Activated CD4-positive, CD25-positive, alpha-beta regulatory T cell treated with anti-CD3 and anti-CD28 coated beads, Interleukin-2, amount 50 U/mL, for 16 hours (primary cell): ENCODE measurements around the gene DLST.
A peak's percentile ranks its signal among the peaks of the same experiment; 100 is the strongest.

Source experiments
- DNase-seq: peaks from one replicate; pipeline ENCODE4 v3.0.0-alpha.2; 2020; ENCODE audit warnings: low read depth, low spot score

The DLST gene

DNA sequence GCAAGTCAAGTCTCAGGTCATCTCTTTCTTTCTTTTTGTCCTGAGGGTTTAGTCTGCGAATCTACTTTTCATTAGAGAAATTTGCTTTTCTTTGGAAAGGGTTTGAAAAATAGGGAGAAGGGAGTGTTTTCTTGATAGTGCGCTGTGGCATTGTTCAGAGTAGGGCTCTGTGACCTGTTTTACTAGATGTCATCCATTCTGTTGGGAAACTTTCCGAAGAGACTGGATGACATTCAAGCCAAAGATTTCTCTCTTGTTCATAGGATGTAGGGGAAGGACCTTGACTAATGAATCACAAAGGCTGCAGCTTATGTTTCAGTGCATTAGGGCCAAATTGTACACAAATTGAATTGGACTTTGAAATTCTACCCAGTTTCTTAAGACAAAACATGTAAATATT, 14.7 kb downstream of the DLST start:
- DNase-seq, result no peak

DNA sequence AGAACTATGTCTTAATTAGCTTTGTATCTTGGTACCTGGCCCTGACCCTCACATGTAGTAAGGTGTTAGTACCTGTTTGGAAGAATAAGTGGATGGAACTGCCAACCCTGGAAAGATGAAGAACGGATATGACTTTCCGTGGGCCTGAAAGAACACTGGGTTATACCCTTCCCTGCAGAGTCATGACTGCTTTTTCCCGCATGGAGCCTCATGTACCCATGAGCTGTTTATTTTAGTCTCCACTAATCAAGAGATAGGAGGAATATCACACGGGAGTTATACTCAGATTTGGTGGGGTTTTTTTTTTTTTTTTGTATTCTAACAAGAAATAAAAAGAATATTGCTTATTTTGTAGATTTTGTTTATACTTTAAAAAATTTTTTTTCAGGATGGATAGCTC, 15.9 kb downstream of the DLST start:
- DNase-seq, result no peak

DNA sequence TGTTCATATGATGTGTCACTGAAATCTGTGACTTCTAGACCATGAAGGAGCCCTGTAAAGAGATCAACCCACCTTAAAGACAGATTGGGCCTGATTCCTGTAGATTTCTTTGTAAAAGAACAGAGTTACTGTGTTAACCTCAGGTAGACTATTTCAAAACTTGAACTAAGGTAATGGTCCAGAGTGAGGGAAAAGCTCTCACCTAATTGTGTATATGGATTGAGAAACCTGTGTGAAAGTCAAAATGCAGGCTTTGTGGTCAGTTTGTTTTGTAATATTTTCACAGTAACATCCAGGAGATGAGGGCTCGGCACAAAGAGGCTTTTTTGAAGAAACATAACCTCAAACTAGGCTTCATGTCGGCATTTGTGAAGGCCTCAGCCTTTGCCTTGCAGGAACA, 16.4 kb downstream of the DLST start:
- DNase-seq, result no peak

DNA sequence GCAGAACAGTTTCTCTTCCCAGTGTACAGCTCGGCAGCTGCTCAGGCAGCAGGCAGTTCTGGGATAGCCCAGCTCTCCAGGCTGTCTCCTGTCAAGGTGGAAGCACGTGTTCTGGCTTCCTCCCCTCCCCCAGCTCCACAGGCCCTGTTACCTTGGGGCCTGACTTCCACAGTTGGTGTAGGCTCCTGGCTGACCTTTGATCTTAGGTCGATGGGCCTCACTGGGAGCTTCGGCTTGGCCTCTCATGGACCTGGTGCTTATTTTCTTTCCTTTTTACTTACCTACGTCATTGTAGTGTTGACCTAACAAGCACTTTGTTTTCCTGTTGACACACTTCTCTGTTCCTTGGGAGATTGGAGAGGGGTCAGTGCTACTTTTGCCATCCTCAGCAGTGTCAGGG, 17.0 kb downstream of the DLST start:
- DNase-seq, result no peak

DNA sequence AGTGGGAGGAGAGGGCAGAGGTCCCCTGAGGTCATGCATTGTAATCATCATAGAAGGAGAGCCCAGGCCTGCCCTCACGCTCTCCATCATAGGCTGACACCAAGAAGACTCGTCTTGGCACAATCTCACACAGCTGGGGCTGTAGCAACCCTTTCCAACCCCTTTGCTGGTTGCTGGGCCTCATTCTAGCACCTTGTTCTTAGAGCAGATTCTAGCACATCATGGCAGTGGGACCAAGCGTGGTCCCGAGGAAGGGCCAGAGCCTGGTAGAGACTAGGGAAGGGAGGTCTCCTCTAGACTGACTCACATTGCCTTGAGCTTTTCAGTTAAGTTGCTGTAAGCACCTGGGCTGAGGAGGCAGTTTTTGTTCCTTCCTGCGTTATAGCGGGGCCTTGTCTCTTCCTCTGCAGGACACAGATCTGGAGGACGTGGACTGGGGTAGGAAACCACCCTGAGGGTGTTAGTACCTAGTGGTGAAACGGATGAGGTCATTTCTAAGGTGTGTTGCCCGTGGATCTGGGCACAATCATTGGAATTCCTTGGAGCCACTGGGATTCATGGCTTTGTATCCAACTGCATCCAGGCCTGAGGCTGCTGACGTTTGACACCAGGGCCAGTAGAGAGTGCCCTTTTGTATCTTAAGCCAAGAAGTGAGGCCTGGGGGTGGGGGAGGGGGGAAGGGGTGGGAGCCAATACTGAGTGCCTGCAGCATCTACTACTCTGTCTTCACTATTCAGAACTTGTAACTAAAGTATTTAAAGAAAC, 21.4 kb downstream of the DLST start:
- DNase-seq, result no peak

DNA sequence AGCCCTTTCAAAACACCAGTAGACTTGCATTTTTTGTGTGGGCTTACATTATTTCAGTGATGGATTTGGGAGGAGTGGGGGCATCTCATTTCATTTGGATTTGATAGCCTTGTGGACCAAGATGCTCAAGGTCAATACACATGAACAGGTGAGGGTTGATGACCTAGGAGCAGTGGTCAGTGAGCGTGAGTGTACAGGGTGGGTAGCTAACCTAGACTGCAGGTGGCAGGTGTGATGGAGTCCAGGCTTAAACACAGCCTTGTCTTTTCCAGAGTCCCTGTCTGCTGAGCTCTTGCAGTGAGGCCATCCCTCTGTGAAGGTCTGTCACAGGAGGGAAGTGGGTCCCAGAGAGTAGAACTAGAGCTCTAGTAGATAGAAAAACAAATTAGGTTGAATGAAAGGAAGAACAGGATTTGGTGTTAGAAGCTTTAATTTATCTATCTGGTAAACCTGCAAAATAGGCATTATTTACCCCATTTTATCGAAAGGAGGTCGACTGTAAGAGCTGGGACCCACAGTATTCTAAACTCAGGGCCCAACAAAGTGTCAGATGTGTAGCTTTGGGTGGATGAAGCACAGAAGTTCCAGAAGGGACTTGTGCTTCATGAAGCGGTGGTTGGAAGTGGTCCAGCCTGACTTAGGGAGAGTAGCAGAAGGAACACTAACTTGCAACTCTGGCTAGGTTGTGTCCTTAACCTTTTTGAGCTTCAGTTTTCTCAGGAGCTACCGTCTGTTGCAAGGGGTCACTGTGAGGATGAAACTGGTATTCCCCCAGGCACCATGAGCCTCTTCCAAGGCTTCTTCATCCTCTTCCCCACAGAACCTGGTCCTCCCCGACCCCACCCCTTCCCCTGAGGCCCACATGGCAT, 23.2 kb downstream of the DLST start:
- no peak for DNase-seq

DNA sequence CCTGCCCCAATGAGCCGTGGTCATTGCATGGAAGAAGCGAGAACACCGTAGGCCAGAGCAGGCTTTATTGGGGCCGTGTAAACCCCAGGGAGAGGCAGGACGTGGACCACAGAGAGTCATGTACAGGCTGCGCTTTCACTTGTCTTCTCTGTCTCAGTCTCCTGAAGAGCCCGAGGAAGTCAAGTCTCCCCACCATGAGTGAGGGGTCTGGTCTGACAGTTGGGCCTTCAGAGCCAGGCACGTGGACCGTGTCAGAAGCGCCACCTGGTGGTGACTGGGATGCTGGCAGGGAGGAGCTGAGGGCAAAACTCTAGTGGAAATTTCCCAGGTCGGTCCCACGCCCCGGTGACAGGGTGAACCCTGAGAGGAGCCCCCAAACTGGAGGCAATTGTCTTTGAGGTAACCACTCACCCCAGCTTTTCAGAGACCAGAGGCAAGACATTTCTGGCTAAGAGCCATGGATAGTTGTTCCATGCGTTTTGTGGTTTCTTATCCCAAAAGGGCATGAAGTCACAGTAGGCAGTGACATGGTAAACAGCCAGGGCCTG, 24.0 kb downstream of the DLST start:
- DNase-seq, result peak; percentile 53

DNA sequence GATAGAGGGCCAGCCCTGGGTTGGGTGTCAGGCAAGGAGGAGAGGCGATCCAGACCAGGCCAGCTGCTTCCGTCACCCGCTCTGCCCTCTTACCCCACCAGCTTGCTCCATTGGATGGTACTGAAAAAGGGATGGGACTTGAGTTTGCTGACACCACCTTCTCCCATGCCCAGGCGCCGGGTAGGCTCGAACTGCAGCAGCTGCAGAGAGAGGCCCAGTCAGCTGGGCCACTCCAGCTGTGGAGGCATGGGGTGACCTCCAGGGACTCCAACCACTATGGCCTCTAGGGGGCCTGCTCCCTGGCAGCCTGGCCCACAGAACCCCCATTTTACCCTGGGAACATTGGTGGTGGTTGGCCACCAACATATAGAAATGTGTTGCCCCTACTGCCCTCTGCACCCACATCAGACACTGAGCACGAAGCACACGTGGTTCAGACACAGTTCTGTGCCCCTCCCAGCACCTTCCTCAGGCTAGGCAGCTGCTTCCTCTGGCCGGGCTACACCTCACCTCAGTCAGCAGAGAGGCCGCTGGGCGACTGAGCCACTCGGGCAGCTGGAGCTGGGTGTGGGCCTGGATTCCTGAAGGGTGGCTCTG, 25.3 kb downstream of the DLST start:
- no peak for DNase-seq

DNA sequence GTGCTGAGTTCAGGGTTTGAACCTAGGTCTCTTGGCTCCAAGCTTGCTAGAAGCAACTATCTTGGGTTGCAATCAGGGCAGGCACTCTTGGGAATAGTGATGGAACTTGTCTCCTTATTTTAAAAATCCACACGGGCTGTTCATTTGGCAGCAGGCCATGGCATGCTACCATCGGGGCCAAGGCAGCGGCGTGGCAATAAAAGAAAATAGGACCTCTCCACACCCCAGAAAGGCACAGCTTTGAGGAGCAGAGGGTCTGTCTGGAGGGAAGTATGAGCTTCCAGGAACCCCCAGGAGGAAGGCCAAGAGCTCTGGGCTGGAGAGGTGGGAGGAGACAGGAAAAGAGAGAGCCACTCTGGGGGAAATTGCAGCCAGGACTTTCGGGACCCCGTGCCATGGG, 26.0 kb downstream of the DLST start:
- no peak for DNase-seq

DNA sequence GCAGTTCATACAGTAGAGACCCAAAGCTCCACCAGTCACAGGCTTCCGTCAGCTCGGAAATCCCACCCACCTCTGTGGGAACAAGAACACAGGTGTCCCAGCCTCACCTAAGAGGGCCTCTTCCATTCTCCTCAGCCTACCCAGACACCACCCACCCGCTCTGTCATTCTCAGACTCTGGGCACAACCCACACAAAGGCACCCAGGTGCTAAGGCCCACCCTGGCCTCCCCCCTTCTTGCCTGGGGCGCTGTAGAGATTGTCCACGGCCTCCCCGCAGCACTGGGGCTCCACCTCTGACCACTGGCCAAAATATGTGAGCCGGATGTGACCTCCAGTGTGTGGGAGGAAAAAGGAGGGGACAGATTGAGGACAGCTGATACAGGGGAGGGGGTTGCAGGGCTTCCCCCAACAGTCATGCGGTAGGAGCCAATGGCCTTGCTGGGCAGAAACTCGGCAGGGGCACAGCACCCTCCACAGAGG, 27.2 kb downstream of the DLST start:
- no peak for DNase-seq

DNA sequence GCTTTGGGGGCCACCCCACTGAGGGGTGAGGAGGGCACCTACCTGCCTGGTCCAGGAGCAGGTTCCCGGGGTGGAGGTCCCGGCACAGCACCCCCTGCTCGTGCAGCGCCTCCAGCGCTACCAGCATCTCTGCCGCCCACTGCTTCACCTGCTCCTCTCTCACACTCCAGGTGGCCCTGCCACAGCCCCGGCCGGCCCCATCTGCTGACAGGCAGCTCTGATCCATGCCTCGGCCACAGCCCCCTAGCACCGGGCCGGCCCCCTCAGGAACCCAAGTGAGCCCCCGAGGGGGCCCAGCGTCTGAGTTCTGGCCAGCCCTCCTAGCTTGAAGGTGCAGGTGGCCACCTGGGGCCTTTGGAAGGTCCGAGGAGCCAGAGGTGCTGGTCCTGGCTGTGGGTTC, 27.8 kb downstream of the DLST start:
- no peak for DNase-seq

DNA sequence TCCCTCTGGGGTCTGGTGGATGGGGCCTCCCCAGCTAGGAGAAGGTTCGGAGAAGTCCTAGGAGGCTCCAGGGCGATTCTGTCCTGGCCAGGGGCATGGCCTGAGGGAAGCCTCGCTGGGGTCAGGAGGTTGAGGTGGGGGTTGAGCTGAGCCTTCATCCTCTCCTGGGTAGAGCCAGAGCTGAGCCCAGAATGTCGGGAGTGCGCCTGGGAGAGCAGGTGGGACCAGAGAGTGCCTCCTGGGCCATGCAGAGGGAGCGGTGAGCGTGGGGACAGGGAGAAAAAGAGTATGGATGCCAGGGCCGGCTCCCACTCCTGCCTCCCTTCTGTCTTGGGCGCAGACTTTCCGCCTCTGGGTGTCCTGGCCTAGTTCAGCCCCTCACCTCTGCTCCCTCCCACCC, 28.2 kb downstream of the DLST start:
- DNase-seq, result no peak

DNA sequence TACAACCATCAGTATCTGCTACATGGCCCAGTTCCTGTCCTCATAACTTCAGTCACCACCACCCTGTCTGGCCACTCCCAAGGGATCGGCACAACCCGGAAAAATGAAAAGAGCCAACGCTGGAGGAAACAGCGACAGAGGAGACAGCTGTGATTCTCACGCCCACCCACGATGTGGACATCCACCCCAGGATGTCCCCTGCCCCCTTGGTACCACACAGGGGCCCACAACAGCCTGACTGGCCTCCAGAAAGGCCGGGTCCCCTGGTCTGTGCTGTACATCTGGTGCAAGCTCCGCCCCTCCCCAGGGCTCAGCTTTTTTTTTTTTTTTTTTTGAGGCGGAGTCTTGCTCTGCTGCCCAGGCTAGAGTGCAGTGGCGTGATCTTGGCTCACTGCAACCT, 28.8 kb downstream of the DLST start:
- DNase-seq, result no peak

DNA sequence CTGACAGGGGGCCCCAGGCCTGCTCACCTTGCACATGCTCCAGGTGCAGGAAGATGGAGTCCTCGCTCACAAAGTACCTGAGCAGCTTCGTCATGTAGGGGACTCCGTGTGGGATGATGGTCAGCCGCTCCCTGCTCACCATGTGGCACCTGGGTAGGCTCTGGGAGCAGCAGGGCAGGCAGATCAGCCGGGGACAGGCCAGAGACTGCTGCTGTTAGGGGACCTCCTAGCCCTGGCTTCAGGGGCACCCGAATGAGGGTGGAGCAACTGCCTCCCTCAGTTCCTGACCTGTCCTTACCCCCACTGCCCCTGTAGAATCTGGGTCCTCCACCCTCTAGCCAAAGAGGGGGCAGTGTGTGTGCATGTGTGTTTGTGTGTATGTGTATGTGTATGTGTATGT, 29.5 kb downstream of the DLST start:
- DNase-seq, result no peak

DNA sequence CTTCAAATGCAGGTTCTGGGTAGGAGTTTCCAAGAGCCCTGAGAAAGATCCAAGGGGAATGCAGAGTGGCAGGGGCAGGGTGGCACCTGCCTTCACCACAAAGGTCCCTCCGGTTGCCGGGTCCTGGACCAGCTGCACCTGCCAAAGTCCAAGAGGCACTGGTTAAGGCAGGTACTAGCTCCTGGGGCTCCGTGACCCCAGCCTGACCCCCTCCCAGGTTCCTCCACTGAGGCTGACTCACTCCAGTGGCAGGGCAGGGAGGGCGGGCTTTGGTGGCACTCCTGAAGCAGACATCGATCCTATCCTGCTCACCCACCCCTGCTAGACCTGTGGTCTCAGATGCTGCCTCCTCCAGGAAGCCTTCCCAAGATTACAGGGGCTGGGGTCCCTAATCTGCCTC, 30.0 kb downstream of the DLST start:
- DNase-seq, result no peak

DNA sequence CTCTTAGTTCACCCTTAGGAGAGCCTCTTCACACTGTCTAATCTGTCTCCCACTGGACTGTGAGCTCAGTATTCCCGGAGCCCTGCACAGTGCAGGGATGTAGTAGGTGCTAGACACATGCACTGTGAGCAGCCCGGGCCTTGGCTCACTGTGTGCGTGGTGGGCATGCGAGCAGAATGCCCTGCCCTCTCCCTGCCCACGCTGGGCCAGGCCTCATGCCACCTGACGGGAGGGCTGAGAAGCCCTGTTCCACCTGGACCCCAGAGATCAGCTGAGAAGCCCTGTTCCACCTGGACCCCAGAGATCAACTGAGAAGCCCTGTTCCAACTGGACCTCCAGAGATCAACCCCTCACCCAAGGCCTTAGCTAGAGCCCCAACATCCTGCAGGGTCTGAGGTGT, 30.4 kb downstream of the DLST start:
- DNase-seq, result no peak

DNA sequence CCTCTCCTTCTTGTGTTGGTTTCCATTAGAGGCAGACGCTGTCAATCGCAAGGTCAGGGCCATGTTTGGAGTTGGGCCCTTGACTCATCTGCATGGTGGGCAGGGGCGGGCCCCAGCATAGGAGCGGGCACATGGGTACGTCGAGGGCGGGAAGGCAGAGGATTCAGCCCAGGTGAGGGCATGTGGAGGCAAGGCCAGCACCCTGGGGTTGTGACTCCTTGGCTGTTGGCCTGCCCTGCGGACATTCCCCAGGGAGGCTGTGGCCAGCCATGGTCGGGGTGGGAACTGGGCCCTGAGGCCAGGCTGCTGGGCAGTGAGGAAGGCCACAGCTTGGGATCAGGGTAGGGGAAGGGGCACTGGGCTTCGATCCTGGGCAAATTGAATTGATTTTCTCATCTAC, 31.1 kb downstream of the DLST start:
- DNase-seq, result no peak

DNA sequence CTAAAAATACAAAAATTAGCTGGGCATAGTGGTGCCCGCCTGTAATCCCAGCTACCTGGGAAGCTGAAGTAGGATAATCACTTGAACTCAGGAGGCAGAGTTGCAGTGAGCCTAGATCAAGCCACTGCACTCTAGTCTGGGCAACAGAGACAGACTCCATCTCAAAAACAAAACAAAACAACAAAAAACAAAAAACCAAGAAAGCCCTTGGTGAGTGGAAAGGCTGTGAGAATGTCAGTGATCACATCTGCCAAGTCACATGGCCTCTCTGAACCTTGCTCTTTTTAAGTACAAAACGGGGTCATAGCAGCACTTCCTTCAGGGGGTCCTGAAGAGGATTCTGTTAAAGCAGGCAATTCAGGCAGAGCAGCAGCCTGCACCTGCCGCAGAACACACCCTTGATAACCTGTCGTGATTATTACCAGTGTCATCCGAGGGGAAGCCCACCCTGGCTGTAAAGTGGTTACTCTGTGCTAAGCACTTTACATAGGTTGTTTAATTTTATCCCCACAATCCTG, 31.7 kb downstream of the DLST start:
- no peak for DNase-seq

DNA sequence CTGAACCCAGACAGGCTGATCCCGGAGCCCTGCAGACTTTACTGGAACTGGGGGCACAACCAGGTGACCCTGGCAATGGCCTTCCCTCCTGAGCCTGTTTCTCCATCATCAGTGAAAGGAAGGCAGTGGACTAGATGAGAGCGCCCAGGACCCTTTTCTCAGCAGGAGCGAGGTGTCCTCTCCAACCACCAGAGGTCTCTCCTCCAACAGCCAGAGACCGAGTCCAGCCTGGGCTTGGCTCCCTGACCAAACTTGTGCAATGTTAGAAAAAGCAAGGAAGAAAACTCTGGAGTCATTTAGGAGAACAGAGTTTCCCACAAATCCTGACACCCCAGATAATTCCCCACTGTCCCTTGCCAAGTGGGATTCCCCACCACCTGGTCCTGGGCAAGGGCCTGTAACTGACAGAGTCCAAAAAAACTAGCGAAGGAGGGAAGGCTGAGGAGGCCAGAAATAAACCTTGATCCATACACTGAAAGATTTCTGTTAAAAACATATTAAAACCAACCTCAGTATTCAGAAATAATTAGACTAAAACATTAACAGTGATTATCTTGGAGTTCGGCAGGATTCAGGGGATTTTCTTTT, 32.4 kb downstream of the DLST start:
- no peak for DNase-seq

DNA sequence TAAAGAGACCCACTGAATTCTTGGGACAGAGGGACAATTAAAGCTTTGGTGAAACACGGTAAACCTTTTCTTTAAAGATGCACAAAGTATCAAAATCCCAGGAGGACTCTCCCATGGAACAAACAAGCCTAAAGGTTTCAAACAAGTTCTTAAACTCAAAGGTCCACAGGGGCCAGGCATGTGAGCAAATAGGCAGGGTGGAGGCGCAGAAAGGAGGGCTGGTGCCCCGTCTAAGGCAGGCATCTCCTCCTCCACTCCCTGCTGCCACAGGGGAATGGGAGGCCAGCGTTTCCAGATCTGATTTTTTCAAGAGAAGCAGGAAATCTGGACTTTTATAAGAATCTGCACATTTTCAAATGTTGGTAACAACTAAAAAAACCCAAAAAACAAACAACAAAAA, 33.7 kb downstream of the DLST start:
- DNase-seq, result no peak

DNA sequence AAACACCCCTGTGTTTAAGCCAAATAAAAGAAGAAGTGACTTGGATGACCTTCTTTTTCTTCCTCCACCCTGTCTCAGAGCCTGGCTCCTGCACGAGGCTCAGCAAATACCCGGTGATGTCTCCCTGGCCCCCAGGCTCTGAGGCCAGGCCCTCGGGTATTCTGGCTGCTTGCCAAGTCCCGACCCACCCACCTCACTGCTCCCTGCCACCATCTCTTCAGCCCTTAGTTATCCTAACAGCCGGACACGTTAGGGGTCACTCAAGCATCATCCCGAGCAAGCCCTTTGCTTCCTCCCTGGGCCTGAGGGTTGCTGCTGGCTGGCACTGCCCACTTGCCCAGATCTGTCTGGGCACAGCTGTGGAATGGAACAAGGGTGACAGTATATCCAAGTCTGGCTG, 34.1 kb downstream of the DLST start:
- DNase-seq, result no peak

DNA sequence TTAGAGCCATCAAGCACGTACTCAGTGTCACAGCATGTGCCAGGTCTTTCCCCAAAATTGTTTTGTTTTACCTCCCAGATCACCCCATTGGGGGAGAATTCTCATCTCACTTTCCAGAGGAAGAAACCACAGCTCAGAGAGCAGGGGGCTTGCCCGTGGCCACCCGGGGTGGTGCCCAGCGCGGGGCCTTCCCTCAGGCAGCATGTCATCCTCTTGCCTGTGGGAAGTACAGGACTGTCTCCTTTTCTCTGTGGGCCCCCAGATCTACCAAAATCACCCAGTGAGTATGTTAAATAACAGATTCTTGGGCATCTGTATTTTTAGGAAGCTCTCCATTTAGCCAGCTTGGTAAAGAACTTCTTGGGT, 35.4 kb downstream of the DLST start:
- no peak for DNase-seq
